HL-60 (cell line): ENCODE results near the gene EEF2K.

Source experiments
- DNase-seq, 2 experiments: peaks; one replicate each; pipeline ENCODE4 v3.0.0-alpha.2; 2010 to 2020; ENCODE audit warnings: low read depth in 1 of 2, low spot score in 1 of 2
- H3K27ac ChIP-seq: fragments of 250-450 bp; sonication (Bioruptor Pico); replicated peaks from 2 replicates; pipeline ENCODE4 v1.5.1; 2020; ENCODE audit warnings: mild to moderate bottlenecking, moderate library complexity
- H3K27me3 ChIP-seq: fragments of 250-450 bp; sonication (Bioruptor Pico); 2 replicates; pipeline ENCODE4 v1.5.1; 2021; ENCODE audit warnings: mild to moderate bottlenecking, moderate library complexity; ENCODE audit not compliant: insufficient read depth, poor library complexity, severe bottlenecking
- H3K4me3 ChIP-seq: replicated peaks from 2 replicates; pipeline ENCODE4 v1.5.1; 2011; ENCODE audit warnings: mild to moderate bottlenecking, control low read depth, low read length; ENCODE audit not compliant: insufficient read depth
- CTCF ChIP-seq: IDR thresholded peaks from one replicate; pipeline ENCODE4 v1.5.1; 2011; ENCODE audit warnings: low read length, control low read depth, inconsistent platforms; ENCODE audit not compliant: insufficient read depth
- GABPA ChIP-seq: IDR thresholded peaks from 2 replicates; pipeline ENCODE4 v1.6.1; 2012; ENCODE audit warnings: low read depth
- POLR2AphosphoS5 ChIP-seq: IDR thresholded peaks from 2 replicates; pipeline ENCODE4 v1.6.1; 2012; ENCODE audit warnings: low read depth
- REST ChIP-seq: IDR thresholded peaks from 2 replicates; pipeline ENCODE4 v1.6.1; 2012; ENCODE audit warnings: low read depth; ENCODE audit not compliant: insufficient replicate concordance
- SPI1 ChIP-seq: IDR thresholded peaks from 2 replicates; pipeline ENCODE4 v1.6.1; 2012; ENCODE audit warnings: low read depth, mild to moderate bottlenecking, borderline replicate concordance

Gene EEF2K

GRCh38 chr16:22210285-22210684 is 4.2 kb downstream of the EEF2K start:
- TF ChIP-seq GABPA: no peak
- TF ChIP-seq REST: no peak
- TF ChIP-seq SPI1: no peak
- no peak for TF ChIP-seq POLR2AphosphoS5
- no peak for TF ChIP-seq CTCF
- no peak for DNase-seq
- no peak overlapping the region for H3K4me3 ChIP-seq
- H3K27ac ChIP-seq: no peak overlapping the region
- H3K27me3 ChIP-seq: no peaks in the 10 kb centered on the region

- Histone ChIP-seq H3K27ac (no peak overlapping the region), H3K27me3 (no peaks in the 10 kb centered on the region), H3K4me3 (no peak overlapping the region)
- no peak for DNase-seq
- no peak for TF ChIP-seq GABPA
- no peak for TF ChIP-seq POLR2AphosphoS5
- no peak for TF ChIP-seq REST
- TF ChIP-seq CTCF: no peak
- no peak for TF ChIP-seq SPI1
Measured at GRCh38 chr16:22210854-22211253, 4.8 kb downstream of the EEF2K start.

- no peak for DNase-seq
- TF ChIP-seq SPI1: no peak
- no peak for TF ChIP-seq CTCF
- TF ChIP-seq GABPA: no peak
- no peak for TF ChIP-seq POLR2AphosphoS5
- no peak for TF ChIP-seq REST
- H3K27ac ChIP-seq: no peak overlapping the region
Measured at GRCh38 chr16:22213236-22213635, 7.2 kb downstream of the EEF2K start.

More at GRCh38 chr16:22213236-22213635, 7.2 kb downstream of the EEF2K start:
- H3K27me3 ChIP-seq: no peaks in the 10 kb centered on the region
- no peak overlapping the region for H3K4me3 ChIP-seq
